PC-9 (cell line): ENCODE measurements around the gene TSFM. TPM values are rescaled to one million over a fixed set of nuclear protein-coding genes. Genes with fewer than 3 reads are reported as not detected.

Source experiments
- BruUV-seq: library from RNA; stranded (reverse); fragments of 400-500 nt; replicated peaks from 2 replicates; lab custom pipeline; 2021; lab: Mats Ljungman, UMichigan
- CTCF ChIA-PET: fragments of 300-600 bp; sonication (Branson Sonifier 250); formaldehyde crosslinking; loops from one replicate; lab custom pipeline; 2022; ENCODE audit warnings: antibody characterized with exemption; lab: Charles Lee
- POLR2A ChIA-PET: fragments of 300-600 bp; sonication (Branson Sonifier 250); formaldehyde crosslinking; loops from one replicate; lab custom pipeline; 2022; ENCODE audit warnings: antibody characterized with exemption; ENCODE audit not compliant: unreplicated experiment; lab: Charles Lee
- DNase-seq, 2 experiments: peaks; one replicate each; pipeline versions ENCODE4 v3.0.0 to v3.0.0-alpha.2; 2015 to 2022; ENCODE audit warnings: mixed read lengths in 1 of 2
- H2AFZ ChIP-seq: fragments of 200-600 bp; sonication (generic); 2 replicates; pipeline ENCODE4 v1.8.1; 2017; ENCODE audit warnings: antibody characterized with exemption
- H3F3A ChIP-seq: fragments of 200-600 bp; sonication (generic); 2 replicates; pipeline ENCODE4 v1.8.1; 2017; ENCODE audit warnings: antibody characterized with exemption, mild to moderate bottlenecking, low read depth; ENCODE audit not compliant: insufficient read depth
- H3K27ac ChIP-seq: fragments of 200-600 bp; sonication (generic); 2 replicates; pipeline ENCODE4 v1.6.1; 2016; ENCODE audit warnings: mixed run types
- H3K27me3 ChIP-seq: fragments of 200-600 bp; sonication (generic); 2 replicates; pipeline ENCODE4 v1.6.1; 2016; ENCODE audit warnings: low read depth, mixed run types; ENCODE audit not compliant: insufficient read depth
- H3K36me3 ChIP-seq: fragments of 200-600 bp; sonication (generic); 2 replicates; pipeline ENCODE4 v1.6.1; 2016; ENCODE audit warnings: low read depth, mixed run types
- H3K4me1 ChIP-seq: fragments of 200-600 bp; sonication (generic); replicated peaks from 2 replicates; pipeline ENCODE4 v1.6.1; 2016; ENCODE audit warnings: mixed run types; ENCODE audit not compliant: insufficient read depth
- H3K4me2 ChIP-seq: fragments of 200-600 bp; sonication (generic); 2 replicates; pipeline ENCODE4 v1.6.1; 2017; ENCODE audit warnings: mixed run types
- H3K4me3 ChIP-seq: fragments of 200-600 bp; sonication (generic); 2 replicates; pipeline ENCODE4 v1.6.1; 2016; ENCODE audit warnings: mixed run types
- H3K79me2 ChIP-seq: fragments of 200-600 bp; sonication (generic); 2 replicates; pipeline ENCODE4 v1.6.1; 2017; ENCODE audit warnings: low read depth, mixed run types
- H3K9me2 ChIP-seq: fragments of 200-600 bp; sonication (generic); 2 replicates; pipeline ENCODE4 v1.8.1; 2017; ENCODE audit warnings: mild to moderate bottlenecking; ENCODE audit not compliant: insufficient read depth
- H3K9me3 ChIP-seq: fragments of 200-600 bp; sonication (generic); 2 replicates; pipeline ENCODE4 v1.8.1; 2016; ENCODE audit warnings: low read depth; ENCODE audit not compliant: insufficient read depth
- H4K20me1 ChIP-seq: fragments of 200-600 bp; sonication (generic); 2 replicates; pipeline ENCODE4 v1.8.1; 2017; ENCODE audit not compliant: insufficient read depth
- CTCF ChIP-seq: fragments of 200-600 bp; sonication (generic); conservative IDR thresholded peaks from 2 replicates; pipeline ENCODE4 v1.6.1; 2017; ENCODE audit warnings: mixed run types, antibody characterized with exemption, mild to moderate bottlenecking, moderate library complexity
- EZH2 ChIP-seq: fragments of 200-600 bp; sonication (generic); IDR thresholded peaks from 2 replicates; pipeline ENCODE4 v1.8.0; 2017; ENCODE audit warnings: antibody characterized with exemption, low read depth
- intact Hi-C: fragments of 100-400 bp; cut with micrococcal nuclease; formaldehyde crosslinking; loops from one replicate; pipeline ENCODE4 v1.10.0; 2022; ENCODE audit not compliant: unreplicated experiment
- total RNA-seq: library from RNA; stranded (reverse); gene quantifications from 2 replicates; pipeline ENCODE4 v1.2.3, GENCODE V29; 2021

The TSFM gene
- total RNA-seq, 1 experiment from 2014 or later, result 44.8 TPM

GRCh38 chr12:57769594-57769993 lies 13.0 kb upstream of the TSFM start:
- Histone ChIP-seq H3K9me3 (no peaks in the 10 kb centered on the region), H3K36me3 (no peaks in the 10 kb centered on the region), H3K79me2 (peaks cover 19% of the 10 kb centered on the region), H3K27me3 (peaks cover 21% of the 10 kb centered on the region), H3K4me1 (peaks cover 8% of the 10 kb centered on the region; the same call in 1 of the 2 replicates), H3K27ac (no peak overlapping the region), H3K4me2 (no peak overlapping the region), H3K9me2 (no peaks in the 10 kb centered on the region), H2AFZ (no peak overlapping the region), H4K20me1 (no peaks in the 10 kb centered on the region; the same call in 1 of the 2 replicates), H3F3A (peaks cover 7% of the 10 kb centered on the region; the same call in 1 of the 2 replicates), H3K4me3 (no peak overlapping the region)
- ChIA-PET CTCF (no interaction called here), POLR2A (no interaction called here)
- intact Hi-C loops, result no loop called here
- no TSS peak for BruUV-seq
- no peak for DNase-seq
- no peak for TF ChIP-seq CTCF
- TF ChIP-seq EZH2, result no peak

- Histone ChIP-seq H3K9me3 (no peaks in the 10 kb centered on the region), H3K4me2 (peak overlapping the region; percentile 84), H3K27ac (no peak overlapping the region), H2AFZ (no peak overlapping the region), H3F3A (peaks cover 7% of the 10 kb centered on the region; the same call in 1 of the 2 replicates), H3K4me1 (peaks cover 8% of the 10 kb centered on the region; the same call in 1 of the 2 replicates), H3K4me3 (peak overlapping the region; percentile 68; the same call in 1 of the 2 replicates), H4K20me1 (no peaks in the 10 kb centered on the region; the same call in 1 of the 2 replicates), H3K27me3 (peaks cover 10% of the 10 kb centered on the region), H3K79me2 (peaks cover 19% of the 10 kb centered on the region), H3K36me3 (no peaks in the 10 kb centered on the region), H3K9me2 (no peaks in the 10 kb centered on the region)
- CTCF ChIA-PET, result no interaction called here
- no TSS peak for BruUV-seq
- POLR2A ChIA-PET, result interaction anchor here (0.6 kb wide), 1 partner anchor 26 kb away, joined by 7 read pairs; the partner anchor contains the start of gene TSPAN31
- DNase-seq, result no peak
- TF ChIP-seq EZH2, result no peak
- TF ChIP-seq CTCF, result no peak
- intact Hi-C loops, result no loop called here
These were observed 11.9 kb upstream of the TSFM start for GRCh38 chr12:57770734-57771133.

GRCh38 chr12:57771236-57771872 lies 11.2 kb upstream of the TSFM start:
- intact Hi-C loops, result no loop called here
- no peaks in the 10 kb centered on the region for H3K9me2 ChIP-seq
- BruUV-seq, result TSS peak; percentile 34
- H4K20me1 ChIP-seq, result no peaks in the 10 kb centered on the region; the same call in 1 of the 2 replicates
- peak overlapping the region; percentile 68 for H3K4me3 ChIP-seq
- H3F3A ChIP-seq, result peaks cover 7% of the 10 kb centered on the region; the same call in 1 of the 2 replicates
- TF ChIP-seq EZH2 (no peak), CTCF (no peak)
- peaks cover 8% of the 10 kb centered on the region; the same call in 1 of the 2 replicates for H3K4me1 ChIP-seq
- peak overlapping the region; percentile 94 for H2AFZ ChIP-seq
- peak; percentile 80 to 87 for DNase-seq
- peak overlapping the region; percentile 75 for H3K27ac ChIP-seq
- CTCF ChIA-PET, result interaction anchor here (0.9 kb wide), 1 partner anchor 15 kb away, joined by 3 read pairs; no protein-coding TSS in a partner anchor
- H3K4me2 ChIP-seq, result peak overlapping the region; percentile 84
- H3K9me3 ChIP-seq, result no peaks in the 10 kb centered on the region
- POLR2A ChIA-PET, result no interaction called here
- H3K79me2 ChIP-seq, result peaks cover 19% of the 10 kb centered on the region
- no peaks in the 10 kb centered on the region for H3K36me3 ChIP-seq
- H3K27me3 ChIP-seq, result peaks cover 4% of the 10 kb centered on the region
